Measurements from ENCODE around the gene ABL1. TPM values are rescaled to one million over a fixed set of nuclear protein-coding genes. Genes with fewer than 3 reads are reported as not detected.
"Not testable (repeated sequence)": the region's sequence is repeated elsewhere in the genome, so short reads cannot be mapped to it uniquely, and the experiment has no call there.

The ABL1 gene
- total RNA-seq, 1 donor from 2014 or later, result 90.6 TPM

- DNase-seq (ENCODE audit: extremely low read depth, low read depth, low spot score), result no peak
Measured at GRCh38 chr9:130900701-130901497, 65.8 kb downstream of the ABL1 start.

- DNase-seq (ENCODE audit: extremely low read depth, low read depth, low spot score), result no peak
Measured at GRCh38 chr9:130901498-130902203, 66.6 kb downstream of the ABL1 start.

GRCh38 chr9:130902204-130903185 is 67.4 kb downstream of the ABL1 start:
- no peak for DNase-seq (ENCODE audit: extremely low read depth, low read depth, low spot score)

GRCh38 chr9:130903194-130904069 is 68.4 kb downstream of the ABL1 start:
- DNase-seq (ENCODE audit: extremely low read depth, low read depth, low spot score), result no peak

- DNase-seq (ENCODE audit: extremely low read depth, low read depth, low spot score), result no peak
Measured at GRCh38 chr9:130904070-130905044, 69.3 kb downstream of the ABL1 start.

- no peak for DNase-seq (ENCODE audit: extremely low read depth, low read depth, low spot score)
Measured at GRCh38 chr9:130905125-130905901, 70.3 kb downstream of the ABL1 start.

- DNase-seq (ENCODE audit: extremely low read depth, low read depth, low spot score), result no peak
Measured at GRCh38 chr9:130905902-130906734, 71.1 kb downstream of the ABL1 start.

- DNase-seq (ENCODE audit: extremely low read depth, low read depth, low spot score), result no peak
Measured at GRCh38 chr9:130906735-130907416, 71.8 kb downstream of the ABL1 start.

- no peak for DNase-seq (ENCODE audit: extremely low read depth, low read depth, low spot score)
Measured at GRCh38 chr9:130908146-130908877, 73.3 kb downstream of the ABL1 start.

GRCh38 chr9:130908878-130909355 is 73.9 kb downstream of the ABL1 start:
- DNase-seq (ENCODE audit: extremely low read depth, low read depth, low spot score), result no peak

GRCh38 chr9:130910041-130910440 is 75.0 kb downstream of the ABL1 start:
- DNase-seq (ENCODE audit: extremely low read depth, low read depth, low spot score), result not testable (repeated sequence)

GRCh38 chr9:130910670-130911069 is 75.6 kb downstream of the ABL1 start:
- not testable (repeated sequence) for DNase-seq (ENCODE audit: extremely low read depth, low read depth, low spot score)

GRCh38 chr9:130911254-130912049 is 76.4 kb downstream of the ABL1 start:
- DNase-seq (ENCODE audit: extremely low read depth, low read depth, low spot score), result no peak

GRCh38 chr9:130912932-130913598 is 78.0 kb downstream of the ABL1 start:
- DNase-seq (ENCODE audit: extremely low read depth, low read depth, low spot score), result no peak

Data from glomerular endothelial cell (primary cell).